HG03060 (cell line): ENCODE results near the gene ZNF69.
"Not testable (repeated sequence)": the region's sequence is repeated elsewhere in the genome, so short reads cannot be mapped to it uniquely, and the experiment has no call there.

Experiments
- ATAC-seq: cut with Tn5 transposase; IDR thresholded peaks from one replicate; pipeline ENCODE4 v1.9.1; 2021; ENCODE audit warnings: low read depth, moderate number of reproducible peaks; ENCODE audit not compliant: unreplicated experiment

The ZNF69 gene

DNA sequence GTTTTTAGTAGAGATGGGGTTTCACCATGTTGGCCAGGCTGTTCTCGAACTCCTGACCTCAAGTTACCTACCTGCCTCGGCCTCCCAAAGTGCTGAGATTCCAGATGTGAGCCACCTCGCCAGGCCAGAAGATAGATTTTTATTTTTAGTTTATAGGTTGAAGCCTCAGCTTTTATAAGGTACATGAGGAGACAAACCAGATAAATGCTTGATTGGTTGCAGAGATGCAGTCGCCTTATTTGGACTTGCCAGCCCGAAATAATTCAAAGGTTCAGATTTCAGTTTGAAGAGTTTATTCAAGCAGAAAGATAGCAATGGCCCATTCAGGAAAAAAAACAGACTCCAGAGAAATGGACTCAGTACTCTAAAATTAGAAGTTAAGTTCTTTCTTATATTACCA is 3.1 kb downstream of the ZNF69 start:
- no peak for ATAC-seq

DNA sequence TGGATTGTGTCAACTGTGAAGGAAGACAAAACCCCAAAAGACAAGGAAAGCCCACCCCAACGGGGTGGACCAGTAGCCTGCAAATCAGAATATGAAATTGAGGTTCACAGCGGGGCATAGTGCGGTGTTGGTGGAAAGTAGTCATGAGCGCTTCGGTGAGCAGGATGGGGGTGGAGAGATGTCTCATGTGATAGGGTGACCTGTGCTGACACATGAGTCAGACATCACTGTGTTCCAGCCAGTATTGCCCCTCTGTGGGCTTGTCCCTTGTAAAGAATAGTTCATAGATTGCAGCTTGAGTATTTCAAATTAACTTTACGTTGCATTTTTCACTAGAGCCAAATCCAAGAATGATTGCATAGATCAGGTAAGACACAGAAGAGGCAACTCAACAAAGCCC is 7.3 kb downstream of the ZNF69 start:
- no peak for ATAC-seq

DNA sequence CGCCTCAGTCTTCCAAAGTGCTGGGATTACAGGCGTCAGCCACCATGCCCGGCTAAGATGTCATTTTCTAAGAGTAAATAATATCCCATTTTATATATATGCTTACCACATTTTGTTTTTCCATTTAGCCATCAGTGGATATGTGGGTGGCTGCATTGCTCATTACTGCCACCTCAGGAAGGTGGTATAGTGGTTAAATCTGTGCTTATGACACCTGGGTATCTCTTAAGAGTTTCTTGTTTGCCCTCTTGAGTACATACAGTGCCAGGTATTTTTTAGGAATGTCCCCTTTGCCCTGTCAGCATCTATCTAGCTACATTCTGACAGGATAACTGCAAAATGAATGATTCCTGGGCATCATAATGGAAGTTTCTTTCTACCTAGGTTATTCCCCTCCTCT is 14.6 kb downstream of the ZNF69 start:
- no peak for ATAC-seq

DNA sequence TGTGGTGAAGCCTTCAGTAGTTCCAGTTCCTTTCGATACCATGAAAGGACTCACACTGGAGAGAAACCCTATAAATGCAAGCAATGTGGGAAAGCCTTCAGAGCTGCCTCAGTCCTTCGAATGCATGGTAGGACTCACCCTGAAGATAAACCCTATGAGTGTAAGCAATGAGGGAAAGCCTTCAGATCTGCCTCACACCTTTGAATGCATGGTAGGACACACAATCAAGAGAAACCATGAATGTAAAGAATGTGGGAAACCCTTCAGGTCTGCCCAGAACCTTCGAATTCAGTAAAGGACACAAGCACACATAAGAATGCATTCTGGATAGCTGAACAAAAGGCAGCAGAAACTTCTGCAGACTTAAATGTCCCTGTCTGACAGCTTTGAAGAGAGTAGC is 18.3 kb downstream of the ZNF69 start:
- no peak for ATAC-seq

DNA sequence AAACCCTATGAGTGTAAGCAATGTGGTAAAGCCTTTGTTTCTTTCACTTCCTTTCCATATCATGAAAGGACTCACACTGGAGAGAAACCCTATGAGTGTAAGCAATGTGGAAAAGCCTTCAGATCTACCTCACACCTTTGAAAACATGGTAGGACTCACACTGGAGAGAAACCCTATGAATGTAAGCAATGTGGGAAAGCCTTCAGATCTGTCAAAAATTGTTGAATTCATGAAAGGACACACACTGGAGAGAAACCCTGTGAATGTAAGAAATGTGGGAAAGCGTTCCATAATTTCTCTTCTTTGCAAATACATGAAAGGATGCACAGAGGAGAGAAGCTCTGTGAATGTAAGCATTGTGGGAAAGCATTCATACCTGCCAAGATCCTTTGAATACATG is 24.4 kb downstream of the ZNF69 start:
- ATAC-seq: not testable (repeated sequence)

DNA sequence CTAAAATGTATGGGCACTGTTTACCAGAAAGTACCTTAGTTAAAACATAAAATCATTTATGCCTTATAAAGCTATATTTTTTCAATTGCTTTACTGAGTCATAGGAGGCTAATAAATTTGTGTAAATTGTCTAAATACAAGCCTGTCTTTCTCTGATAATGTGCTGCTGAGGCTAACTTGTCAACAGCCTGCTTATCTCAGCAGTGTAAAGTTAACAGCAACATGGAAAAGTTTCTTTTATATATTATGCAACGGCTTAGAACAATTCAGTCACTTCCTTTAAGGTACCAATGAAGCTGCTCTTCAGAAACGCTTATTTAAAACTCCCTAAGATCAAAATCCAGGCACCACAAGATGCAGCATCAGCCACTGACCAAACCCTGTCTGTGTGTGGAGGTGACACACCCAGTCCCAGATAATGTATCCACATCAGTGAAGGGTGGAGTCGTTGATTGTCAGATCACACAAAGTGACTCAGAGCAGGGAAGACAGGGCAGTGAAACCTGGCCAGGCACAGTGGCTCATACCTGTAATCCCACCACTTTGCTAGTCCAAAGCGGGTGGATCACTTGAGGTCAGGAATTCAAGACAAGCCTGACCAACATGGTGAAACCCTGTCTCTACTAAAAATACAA is 27.0 kb downstream of the ZNF69 start:
- ATAC-seq: not testable (repeated sequence)

DNA sequence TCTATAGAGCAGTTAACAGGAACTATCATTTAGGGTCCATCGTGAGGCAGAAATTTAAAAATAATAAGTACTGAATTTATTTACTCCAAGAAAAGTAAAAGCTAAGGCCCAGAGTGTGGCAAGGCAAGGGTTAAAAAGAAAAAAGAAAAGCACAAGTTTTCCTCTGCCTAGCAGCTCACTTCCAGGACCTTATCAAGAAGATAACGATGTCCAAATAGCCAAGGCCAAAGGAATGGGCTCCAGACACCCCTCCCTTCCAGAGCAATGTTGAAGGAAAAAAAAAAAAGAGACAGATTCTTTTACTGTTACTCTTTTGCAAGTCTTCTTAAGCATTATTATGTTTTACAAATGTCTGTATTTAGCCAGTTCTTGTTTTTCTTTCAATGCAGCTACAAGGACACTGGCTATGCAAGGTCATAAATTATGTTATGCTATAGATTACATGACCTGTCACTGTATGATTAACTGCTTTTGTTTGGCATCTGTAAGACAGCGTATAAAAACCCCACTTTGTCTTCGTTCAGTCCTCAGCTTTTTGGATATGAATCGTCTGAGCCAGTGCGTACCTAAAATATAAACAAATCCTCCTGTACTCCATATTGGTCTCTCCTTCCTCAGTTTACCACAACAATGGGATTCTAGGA is 34.4 kb downstream of the ZNF69 start:
- no peak for ATAC-seq

DNA sequence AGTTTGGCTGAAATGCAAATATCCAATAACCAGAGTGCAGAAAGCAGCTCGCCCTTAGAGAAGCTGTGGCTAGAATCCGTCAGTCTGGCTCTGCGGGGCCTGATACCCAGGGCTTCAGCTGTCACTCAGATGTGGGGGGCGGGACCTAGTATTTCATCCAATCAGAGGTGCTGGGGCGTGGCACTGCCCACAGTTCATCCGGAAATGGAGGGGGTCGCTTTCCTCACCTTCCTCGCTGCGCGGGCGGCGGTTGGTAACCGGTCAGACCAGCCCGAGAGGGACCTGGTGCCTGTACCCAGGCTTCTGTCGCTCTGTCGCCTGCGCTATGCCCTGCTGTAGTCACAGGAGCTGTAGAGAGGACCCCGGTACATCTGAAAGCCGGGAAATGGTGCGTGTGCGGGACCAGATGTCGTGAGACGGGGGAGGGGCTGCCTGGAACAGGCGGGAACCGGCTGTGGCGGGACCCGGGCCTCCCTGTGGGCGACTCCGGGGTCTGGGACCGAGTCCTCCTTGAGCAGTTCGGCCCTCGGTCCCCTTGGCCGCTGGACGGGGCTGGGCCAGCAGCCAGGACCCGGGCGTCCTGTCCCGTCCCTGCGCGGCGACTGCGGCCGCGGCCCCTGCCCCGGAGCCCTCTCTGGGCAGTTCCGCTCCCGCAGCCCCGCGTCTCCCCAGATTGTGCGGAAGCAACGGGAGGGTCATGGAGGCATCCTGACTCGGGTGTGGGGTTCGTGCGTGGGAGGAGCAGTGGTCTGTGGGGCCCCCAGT is 37.5 kb downstream of the ZNF69 start, which contains the start of gene ZNF700:
TSS of gene ZNF700 (plus strand) at position 222 of the 765 bp plus-strand sequence. CDS start at position 326, 104 bp downstream.
- peak; percentile 62 for ATAC-seq

DNA sequence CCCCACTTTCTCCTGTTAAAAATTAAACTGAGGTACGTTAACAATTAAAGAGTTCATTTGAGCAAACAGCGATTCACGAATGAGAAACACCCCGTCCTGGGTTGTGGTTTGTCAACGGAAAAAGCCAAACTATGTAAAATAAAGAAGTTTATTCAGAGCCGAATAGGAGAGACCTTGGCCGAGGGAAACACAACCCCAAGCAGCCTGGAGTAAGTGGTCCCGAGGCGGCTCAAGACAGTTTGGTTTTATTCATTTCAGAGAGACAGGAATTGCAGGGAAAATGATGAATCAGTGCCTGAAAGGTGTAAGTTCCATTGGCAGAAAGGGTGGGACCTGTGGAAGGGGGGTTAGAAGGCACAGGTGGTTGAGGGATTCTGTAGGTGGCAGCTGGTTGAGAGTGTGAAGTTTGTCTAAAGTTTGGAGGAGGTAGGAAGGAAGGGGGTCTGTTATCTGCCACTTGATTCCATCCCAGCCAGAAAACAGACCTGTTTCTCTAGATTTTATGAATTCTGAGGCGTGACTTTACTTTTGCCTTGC is 38.1 kb downstream of the ZNF69 start:
- ATAC-seq: not testable (repeated sequence)

DNA sequence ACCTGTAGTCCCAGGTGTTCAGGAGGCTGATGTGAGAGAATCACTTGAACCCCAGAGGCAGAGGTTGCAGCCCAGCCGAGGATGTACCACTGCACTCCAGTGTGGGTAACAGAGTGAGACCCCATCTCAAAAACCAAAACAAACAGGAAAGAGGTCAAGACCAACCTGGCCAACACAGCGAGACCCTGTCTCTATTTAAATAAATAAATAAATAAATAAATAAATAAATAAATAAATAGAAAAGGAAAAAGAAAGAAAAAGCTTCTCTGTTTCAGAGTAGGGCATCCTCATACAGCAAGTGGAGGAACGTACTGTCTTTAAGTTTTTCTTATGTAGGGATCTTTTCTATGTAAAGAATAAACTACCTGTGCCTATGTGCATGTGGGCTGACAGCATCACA is 39.6 kb downstream of the ZNF69 start:
- ATAC-seq: no peak

DNA sequence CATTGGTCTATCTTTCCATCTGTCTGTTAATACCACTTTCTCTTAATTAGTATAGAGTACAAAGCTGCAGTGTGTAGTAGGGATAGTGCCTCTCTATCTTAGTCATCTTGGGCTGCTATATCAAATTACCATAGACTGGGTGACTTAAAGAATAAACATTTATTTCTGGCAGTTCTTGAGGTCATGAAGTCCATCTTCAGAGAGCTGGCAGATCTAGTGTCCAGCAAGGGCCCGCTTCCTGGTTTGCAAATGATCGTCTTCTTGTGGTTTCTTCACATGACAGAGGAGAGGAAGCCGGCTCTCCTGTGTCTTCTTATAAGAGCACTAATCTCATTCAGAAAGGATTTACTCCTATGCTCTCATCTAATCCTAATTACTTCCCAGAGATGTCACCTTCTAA is 43.5 kb downstream of the ZNF69 start:
- no peak for ATAC-seq

DNA sequence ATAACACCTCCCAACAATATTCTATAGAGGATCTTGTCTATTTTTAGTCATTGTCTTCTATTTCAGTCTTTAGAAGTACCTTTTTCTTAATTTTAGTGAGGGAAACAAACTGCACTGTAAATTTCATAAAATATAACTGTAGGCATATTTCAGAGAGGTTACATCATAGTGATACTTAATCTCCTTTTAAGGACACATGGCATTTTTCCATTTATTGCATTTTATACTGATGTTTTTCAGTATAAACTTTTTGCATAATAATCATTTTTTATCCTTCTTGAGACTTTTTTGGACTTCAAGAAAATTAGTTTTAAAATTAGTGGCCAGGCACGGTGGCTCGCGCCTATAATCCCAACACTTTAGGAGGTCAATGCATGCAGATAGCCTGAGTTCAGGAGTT is 43.9 kb downstream of the ZNF69 start:
- ATAC-seq: no peak

DNA sequence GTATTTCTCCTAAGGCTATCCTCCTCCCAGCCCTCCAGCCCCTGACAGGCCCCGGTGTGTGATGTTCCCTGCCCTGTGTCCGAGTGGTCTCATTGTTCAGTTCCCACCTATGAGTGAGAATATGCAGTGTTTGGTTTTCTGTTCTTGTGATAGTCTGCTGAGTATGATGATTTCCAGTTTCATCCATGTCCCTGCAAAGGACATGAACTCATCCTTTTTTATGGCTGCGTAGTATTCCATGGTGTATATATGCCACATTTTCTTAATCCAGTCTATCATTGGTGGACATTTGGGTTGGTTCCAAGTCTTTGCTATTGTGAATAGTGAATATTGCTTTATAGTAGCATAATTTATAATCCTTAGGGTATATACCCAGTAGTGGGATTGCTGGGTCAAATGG is 48.2 kb downstream of the ZNF69 start:
- not testable (repeated sequence) for ATAC-seq

DNA sequence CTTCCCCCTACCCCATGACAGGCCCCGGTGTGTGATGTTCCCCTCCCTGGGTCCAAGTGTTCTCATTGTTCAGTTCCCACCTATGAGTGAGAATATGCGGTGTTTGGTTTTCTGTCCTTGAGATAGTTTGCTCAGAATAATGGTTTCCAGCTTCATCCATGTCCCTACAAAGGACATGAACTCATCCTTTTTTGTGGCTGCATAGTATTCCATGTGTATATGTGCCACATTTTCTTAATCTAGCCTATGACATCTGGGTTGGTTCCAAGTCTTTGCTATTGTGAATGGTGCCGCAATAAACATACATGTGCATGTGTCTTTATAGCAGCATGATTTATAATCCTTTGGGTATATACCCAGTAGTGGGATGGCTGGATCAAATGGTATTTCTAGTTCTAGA is 50.8 kb downstream of the ZNF69 start:
- not testable (repeated sequence) for ATAC-seq

DNA sequence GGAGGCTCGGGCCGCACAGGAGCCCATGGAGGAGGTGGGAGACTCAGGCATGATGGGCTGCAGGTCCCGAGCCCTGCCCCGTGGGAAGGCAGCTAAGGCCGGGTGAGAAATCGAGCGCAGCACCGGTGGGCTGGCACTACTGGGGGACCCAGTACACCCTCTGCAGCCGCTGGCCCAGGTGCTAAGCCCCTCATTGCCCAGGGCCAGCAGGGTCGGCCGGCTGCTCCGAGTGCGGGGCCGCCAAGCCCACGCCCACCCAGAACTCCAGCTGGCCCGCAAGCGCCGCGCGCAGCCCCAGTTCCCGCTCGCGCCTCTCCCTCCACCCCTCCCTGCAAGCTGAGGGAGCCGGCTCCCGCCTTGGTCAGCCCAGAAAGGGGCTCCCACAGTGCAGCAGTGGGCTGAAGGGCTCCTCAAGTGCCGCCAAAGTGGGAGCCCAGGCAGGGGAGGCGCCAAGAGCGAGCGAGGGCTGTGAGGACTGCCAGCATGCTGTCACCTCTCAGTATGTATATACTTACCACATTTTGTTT is 53.8 kb downstream of the ZNF69 start:
- not testable (repeated sequence) for ATAC-seq

DNA sequence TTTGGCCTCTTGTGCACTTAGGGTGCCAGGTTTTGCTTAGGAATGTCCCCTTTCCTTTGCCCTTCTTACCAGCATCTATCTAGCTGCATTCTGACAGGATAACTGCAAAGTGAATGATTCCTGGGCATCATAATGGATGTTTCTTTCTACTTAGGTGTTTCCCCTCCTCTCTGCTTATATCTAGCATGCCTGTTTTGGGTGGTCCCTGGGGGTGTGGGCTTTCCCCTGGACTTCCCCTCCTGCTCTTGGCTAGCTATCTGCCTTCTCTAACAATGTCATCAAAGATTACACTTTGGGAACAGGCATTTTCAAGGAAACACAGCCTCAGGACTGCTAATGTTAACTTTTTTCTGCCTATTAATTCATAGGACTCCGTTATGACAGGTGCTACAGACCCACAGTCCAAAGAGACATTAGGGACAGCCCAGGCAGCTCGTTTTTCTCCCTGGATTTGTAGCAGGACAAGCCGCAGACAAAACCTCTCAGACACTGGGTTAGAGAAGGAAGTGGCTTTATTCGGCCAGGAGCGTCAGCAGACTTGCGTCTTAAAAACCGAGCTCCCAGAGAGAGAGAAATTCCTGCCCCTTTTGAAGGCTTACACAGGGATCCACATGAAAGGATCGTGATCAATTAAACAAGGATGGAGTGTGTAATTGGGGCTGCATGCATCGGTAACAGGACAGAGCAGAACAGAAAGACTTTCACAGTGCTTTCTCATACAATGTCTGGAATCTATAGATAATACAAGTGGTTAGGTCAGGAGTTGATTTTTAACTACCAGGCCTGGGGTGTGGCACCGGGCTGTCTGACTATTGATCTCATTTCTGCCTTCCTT is 54.6 kb downstream of the ZNF69 start:
- ATAC-seq: no peak

DNA sequence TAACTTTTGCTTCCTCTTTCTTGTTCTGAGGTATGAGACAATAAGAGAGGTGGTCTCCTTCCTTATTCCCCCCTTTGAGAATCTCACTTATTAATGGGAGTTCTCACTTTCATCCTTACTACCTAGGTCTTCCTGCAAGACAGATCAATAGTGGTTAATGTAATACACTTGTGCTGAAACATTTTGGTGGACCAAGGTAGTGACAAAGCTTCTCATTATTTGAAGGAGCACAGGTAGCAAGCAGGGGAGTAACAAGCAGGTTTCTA is 55.2 kb downstream of the ZNF69 start:
- no peak for ATAC-seq

DNA sequence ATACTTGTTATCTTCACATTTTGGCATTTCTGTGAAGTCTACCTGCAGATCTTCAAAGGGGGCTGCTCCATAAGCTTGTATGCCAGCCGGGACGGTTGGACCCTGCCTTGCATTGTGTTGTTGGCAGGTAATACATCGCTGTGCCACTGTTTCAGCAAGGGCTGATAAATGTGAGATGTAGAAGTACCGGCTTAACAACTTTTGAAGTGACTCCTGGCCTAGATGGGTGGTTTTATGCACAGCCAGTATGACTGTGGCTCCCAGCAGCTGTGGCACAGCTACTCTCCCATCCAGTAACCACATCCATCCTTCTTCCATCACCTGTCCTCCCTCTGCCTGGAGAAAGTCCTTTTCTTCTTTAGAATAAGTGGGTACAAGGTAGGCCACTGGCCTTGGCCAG is 57.1 kb downstream of the ZNF69 start:
- no peak for ATAC-seq

DNA sequence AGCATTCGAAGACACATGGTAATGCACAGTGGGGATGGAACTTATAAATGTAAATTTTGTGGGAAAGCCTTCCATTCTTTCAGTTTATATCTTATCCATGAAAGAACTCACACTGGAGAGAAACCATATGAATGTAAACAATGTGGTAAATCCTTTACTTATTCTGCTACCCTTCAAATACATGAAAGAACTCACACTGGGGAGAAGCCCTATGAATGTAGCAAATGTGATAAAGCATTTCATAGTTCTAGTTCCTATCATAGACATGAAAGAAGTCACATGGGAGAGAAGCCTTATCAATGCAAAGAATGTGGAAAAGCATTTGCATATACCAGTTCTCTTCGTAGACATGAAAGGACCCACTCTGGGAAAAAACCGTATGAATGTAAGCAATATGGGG is 61.1 kb downstream of the ZNF69 start:
- ATAC-seq: no peak

DNA sequence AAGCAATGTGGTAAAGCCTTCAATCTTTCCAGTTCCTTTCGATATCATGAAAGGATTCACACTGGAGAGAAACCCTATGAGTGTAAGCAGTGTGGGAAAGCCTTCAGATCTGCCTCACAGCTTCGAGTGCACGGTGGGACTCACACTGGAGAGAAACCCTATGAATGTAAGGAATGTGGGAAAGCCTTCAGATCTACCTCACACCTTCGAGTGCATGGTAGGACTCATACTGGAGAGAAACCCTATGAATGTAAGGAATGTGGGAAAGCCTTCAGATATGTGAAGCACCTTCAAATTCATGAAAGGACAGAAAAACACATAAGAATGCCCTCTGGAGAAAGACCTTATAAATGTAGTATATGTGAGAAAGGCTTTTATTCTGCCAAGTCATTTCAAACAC is 61.6 kb downstream of the ZNF69 start:
- no peak for ATAC-seq
